GM12801 (cell line): ENCODE data around the gene MKLN1.

Experiments used
- CTCF ChIP-seq: IDR thresholded peaks from one replicate; pipeline ENCODE4 v1.5.1; 2011; ENCODE audit warnings: control low read depth; ENCODE audit not compliant: insufficient read length; ENCODE audit errors: extremely low read depth

MKLN1 gene

DNA sequence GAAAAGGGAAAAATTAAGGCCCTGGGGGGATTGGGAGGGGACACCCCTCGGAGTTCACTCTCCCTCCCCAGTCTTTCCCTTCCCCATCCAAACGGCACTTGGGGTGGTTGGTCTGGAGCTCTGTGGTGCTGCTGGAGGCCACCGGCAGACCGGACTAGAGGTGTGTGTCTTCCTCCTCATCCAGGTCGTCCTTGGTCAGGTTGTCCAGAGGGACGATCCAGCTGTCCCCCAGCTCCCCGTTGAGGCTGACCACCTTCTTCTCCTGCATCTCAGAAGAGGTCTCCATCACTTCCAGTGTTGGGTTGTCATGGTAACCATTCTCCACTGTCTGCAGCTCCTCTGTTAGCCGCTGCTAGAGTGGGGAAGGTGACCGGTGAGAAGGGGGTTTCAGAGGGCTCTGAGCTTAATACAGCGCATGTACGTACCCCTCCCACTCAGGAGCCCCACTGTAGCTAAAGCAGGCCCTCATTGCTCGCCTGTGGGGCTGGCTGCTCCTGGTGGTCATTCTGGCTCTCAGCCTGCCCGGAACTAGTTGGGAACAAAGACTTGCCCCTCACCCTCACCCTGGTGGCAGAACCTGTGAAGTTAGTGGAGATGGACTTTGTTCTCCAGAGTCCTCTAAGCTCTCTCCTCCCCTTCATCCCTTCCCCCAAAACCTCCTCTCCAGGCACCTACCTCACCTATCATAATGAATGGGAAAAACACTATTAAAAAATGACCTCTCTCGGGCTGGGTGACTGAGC, 176.7 kb downstream of the MKLN1 start:
- no peak for TF ChIP-seq CTCF

- TF ChIP-seq CTCF, result no peak
Observed at GRCh38 chr7:131505636-131506557, 178.2 kb downstream of the MKLN1 start.

DNA sequence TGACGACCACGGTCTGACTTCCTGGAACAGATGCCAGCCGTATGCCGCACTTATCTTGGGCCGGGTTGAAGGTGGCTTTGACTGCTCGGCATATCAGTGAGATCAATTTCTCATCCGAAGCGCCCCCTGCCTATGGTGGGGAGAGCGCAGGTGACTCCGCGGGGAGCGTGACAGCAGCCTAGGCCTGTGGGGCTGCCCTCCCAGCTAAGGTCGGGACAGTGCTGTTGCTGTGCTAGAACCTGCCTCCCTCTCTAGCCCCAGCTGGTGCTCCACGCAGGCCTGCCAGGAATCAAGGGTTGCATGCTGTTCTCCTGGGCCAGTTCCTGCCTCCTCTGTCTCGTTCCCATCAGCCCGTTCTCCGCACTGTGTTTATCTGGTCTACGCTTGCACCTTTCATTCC, 178.9 kb downstream of the MKLN1 start:
- no peak for TF ChIP-seq CTCF

- no peak for TF ChIP-seq CTCF
Observed at GRCh38 chr7:131507592-131508331, 180.1 kb downstream of the MKLN1 start.

- TF ChIP-seq CTCF, result no peak
Observed at GRCh38 chr7:131508754-131509486, 181.2 kb downstream of the MKLN1 start.

DNA sequence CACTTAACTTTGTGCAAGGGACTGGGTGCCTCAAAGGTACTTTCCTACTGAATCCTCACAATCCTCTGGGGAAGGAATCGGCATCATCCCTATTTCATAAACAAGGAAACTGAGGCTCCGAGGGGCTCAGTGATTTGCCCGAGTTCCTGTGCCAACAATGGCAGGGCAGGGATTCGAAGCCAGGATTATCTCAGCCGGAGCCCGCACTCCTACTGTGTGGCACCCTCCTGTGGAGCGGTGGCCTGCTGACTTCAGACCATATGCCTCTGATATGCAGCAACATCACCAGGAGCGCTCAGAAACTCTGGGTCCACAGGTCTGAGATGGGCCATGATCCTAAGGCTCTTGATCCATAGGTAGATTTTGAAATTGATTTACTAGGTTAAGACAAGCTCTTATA, 182.1 kb downstream of the MKLN1 start:
- TF ChIP-seq CTCF, result no peak
